ENCODE results near the gene COL27A1. TPM values are rescaled to one million over a fixed set of nuclear protein-coding genes. Genes with fewer than 3 reads are reported as not detected.
A peak's percentile ranks its signal among the peaks of the same experiment; 100 is the strongest.

Gene COL27A1
- total and polyA plus RNA-seq, 7 donors = 1.4 to 13.3 (median 4.3) TPM

- Histone ChIP-seq H3K4me1 (no peaks in the 10 kb centered on the region), H3K27me3 (no peaks in the 10 kb centered on the region), H3K4me3 (no peak overlapping the region), H3K9me3 (no peaks in the 10 kb centered on the region), H3K36me3 (peaks cover 0 to 4% (median 0%) of the 10 kb centered on the region in 4 donors), H3K27ac (no peak overlapping the region)
- TF ChIP-seq CTCF (IDR thresholded peaks at IDR 0.05) (peak; percentile 16 to 64 (median 54)), POLR2AphosphoS5 (IDR thresholded peaks at IDR 0.05) (no peak)
- 69 to 78% methylated on average over 18 of the region's 18 CpGs for WGBS, 2 donors
- intact Hi-C loops (cut with DNase I) = loop anchor here (1.0 to 5.0 kb wide), 2 partner anchors 117 to 165 kb away; partner anchors contain the start of gene COL27A1
- peak; percentile 75 for DNase-seq
Measured at GRCh38 chr9:114271556-114272510, 116.5 kb downstream of the COL27A1 start.

GRCh38 chr9:114272739-114273431 lies 117.5 kb downstream of the COL27A1 start:
- H3K27me3 ChIP-seq = no peaks in the 10 kb centered on the region
- peaks cover 0 to 4% (median 0%) of the 10 kb centered on the region in 4 donors for H3K36me3 ChIP-seq
- 79 to 83% methylated on average over 12 of the region's 12 CpGs for WGBS, 2 donors
- intact Hi-C loops (cut with DNase I) = loop anchor here (5.0 kb wide), 1 partner anchor 166 kb away; no protein-coding TSS in a partner anchor
- no peaks in the 10 kb centered on the region for H3K4me1 ChIP-seq
- H3K27ac ChIP-seq = no peak overlapping the region
- peak; percentile 49 for DNase-seq
- TF ChIP-seq EP300 (IDR thresholded peaks at IDR 0.05) (no peak), POLR2AphosphoS5 (IDR thresholded peaks at IDR 0.05) (no peak), CTCF (IDR thresholded peaks at IDR 0.05) (no peak), POLR2A (IDR thresholded peaks at IDR 0.05) (no peak)
- H3K9me3 ChIP-seq = no peaks in the 10 kb centered on the region
- H3K4me3 ChIP-seq = no peak overlapping the region

- no peak overlapping the region for H3K4me3 ChIP-seq
Measured at GRCh38 chr9:114273461-114273881, 118.1 kb downstream of the COL27A1 start.

GRCh38 chr9:114274217-114274616 lies 118.9 kb downstream of the COL27A1 start:
- no peaks in the 10 kb centered on the region for H3K4me1 ChIP-seq
- no peaks in the 10 kb centered on the region for H3K27me3 ChIP-seq
- TF ChIP-seq EP300 (IDR thresholded peaks at IDR 0.05) (no peak), CTCF (IDR thresholded peaks at IDR 0.05) (no peak)
- H3K27ac ChIP-seq = no peak overlapping the region
- peaks cover 0 to 4% (median 0%) of the 10 kb centered on the region in 4 donors for H3K36me3 ChIP-seq
- WGBS, 2 donors = 88 to 89% methylated on average over 5 of the region's 5 CpGs
- DNase-seq = peak; percentile 14
- intact Hi-C loops (cut with DNase I) = loop anchor here (5.0 kb wide), 1 partner anchor 167 kb away; no protein-coding TSS in a partner anchor
- no peaks in the 10 kb centered on the region for H3K9me3 ChIP-seq
- H3K4me3 ChIP-seq = no peak overlapping the region

More at GRCh38 chr9:114273461-114273881, 118.1 kb downstream of the COL27A1 start:
- Histone ChIP-seq H3K36me3 (peaks cover 0 to 4% (median 0%) of the 10 kb centered on the region in 4 donors), H3K27ac (no peak overlapping the region), H3K4me1 (no peaks in the 10 kb centered on the region), H3K9me3 (no peaks in the 10 kb centered on the region), H3K27me3 (no peaks in the 10 kb centered on the region)
- no peak for TF ChIP-seq CTCF (IDR thresholded peaks at IDR 0.05)
- no peak for TF ChIP-seq POLR2A (IDR thresholded peaks at IDR 0.05)
- TF ChIP-seq EP300 (IDR thresholded peaks at IDR 0.05) = no peak
- intact Hi-C loops (cut with DNase I) = loop anchor here (5.0 kb wide), 1 partner anchor 166 kb away; no protein-coding TSS in a partner anchor
- DNase-seq = peak; percentile 38
- 33 to 69% methylated on average over 7 of the region's 7 CpGs for WGBS, 2 donors
